Keratinocyte (primary cell): ENCODE measurements around the gene CLDN11. TPM values are rescaled to one million over a fixed set of nuclear protein-coding genes. Genes with fewer than 3 reads are reported as not detected.

Experiments
- DNase-seq: peaks from one replicate; pipeline ENCODE4 v3.0.0-alpha.2; 2011; ENCODE audit warnings: low read depth, missing footprints, low spot score
- FAIRE-seq: peaks from 2 replicates; lab custom pipeline; 2011; peaks lifted over from hg19 to GRCh38; lab: Jason Lieb, UNC
- H2AFZ ChIP-seq: 2 replicates; pipeline ENCODE4 v1.6.0; 2012; ENCODE audit warnings: low read length, control low read depth, inconsistent platforms; ENCODE audit not compliant: control insufficient read depth
- H3K27ac ChIP-seq: 2 replicates; pipeline ENCODE4 v1.5.1; 2011; ENCODE audit warnings: low read length; ENCODE audit not compliant: control insufficient read depth, insufficient read depth
- H3K27me3 ChIP-seq: 3 replicates; pipeline ENCODE4 v1.6.0; 2011; ENCODE audit warnings: low read length; ENCODE audit not compliant: control insufficient read depth, insufficient read depth; ENCODE audit errors: extremely low read depth
- H3K36me3 ChIP-seq, 2 experiments: 2 replicates in 1 of 2; 3 replicates in 1 of 2; pipeline ENCODE4 v1.5.1; 2011; ENCODE audit warnings: low read length in 2 of 2, mild to moderate bottlenecking in 1 of 2; ENCODE audit not compliant: control insufficient read depth in 2 of 2, insufficient read depth in 2 of 2; ENCODE audit errors: extremely low read depth in 1 of 2
- H3K4me1 ChIP-seq: 3 replicates; pipeline ENCODE4 v1.5.1; 2011; ENCODE audit warnings: low read length; ENCODE audit not compliant: control insufficient read depth, insufficient read depth; ENCODE audit errors: extremely low read depth
- H3K4me2 ChIP-seq: 3 replicates; pipeline ENCODE4 v1.6.0; 2011; ENCODE audit warnings: low read depth, low read length; ENCODE audit not compliant: control insufficient read depth, insufficient read depth; ENCODE audit errors: extremely low read depth
- H3K4me3 ChIP-seq, 3 experiments: fragments of 200-600 bp in 1 of 3; sonication (generic) in 1 of 3; 2 replicates in 2 of 3; 3 replicates in 1 of 3; pipeline ENCODE4 v1.5.1; 2011 to 2016; ENCODE audit warnings: low read length in 3 of 3, mild to moderate bottlenecking in 3 of 3, control low read depth in 2 of 3, inconsistent platforms in 1 of 3, low read depth in 1 of 3, mixed read lengths in 1 of 3, mixed run types in 1 of 3, moderate library complexity in 1 of 3; ENCODE audit not compliant: control insufficient read depth in 2 of 3, insufficient read depth in 2 of 3; ENCODE audit errors: extremely low read depth in 1 of 3
- H3K79me2 ChIP-seq: 2 replicates; pipeline ENCODE4 v1.6.0; 2012; ENCODE audit warnings: low read length; ENCODE audit not compliant: control insufficient read depth, insufficient read depth
- H3K9ac ChIP-seq: 3 replicates; pipeline ENCODE4 v1.6.0; 2011; ENCODE audit warnings: low read length; ENCODE audit not compliant: control insufficient read depth, insufficient read depth; ENCODE audit errors: extremely low read depth
- H3K9me1 ChIP-seq: 3 replicates; pipeline ENCODE4 v1.6.0; 2011; ENCODE audit warnings: low read length; ENCODE audit not compliant: control insufficient read depth, insufficient read depth; ENCODE audit errors: extremely low read depth
- H3K9me3 ChIP-seq: 2 replicates; pipeline ENCODE4 v1.5.1; 2012; ENCODE audit warnings: low read depth, low read length; ENCODE audit not compliant: control insufficient read depth
- H4K20me1 ChIP-seq: 3 replicates; pipeline ENCODE4 v1.6.0; 2011; ENCODE audit warnings: low read length; ENCODE audit not compliant: control insufficient read depth, insufficient read depth; ENCODE audit errors: extremely low read depth
- EZH2 ChIP-seq: IDR thresholded peaks from one replicate; pipeline ENCODE4 v1.6.1; 2012; ENCODE audit warnings: inconsistent platforms, mild to moderate bottlenecking, low read length, moderate library complexity
- dilution Hi-C: fragments of 300-500 bp; cut with MboI; formaldehyde crosslinking; loops from one replicate; pipeline ENCODE4 v1.7.0; 2020; ENCODE audit warnings: low sequenced_read_pairs; ENCODE audit not compliant: extremely low pct_ligation_motif_present
- polyA plus RNA-seq, 5 experiments: library from polyadenylated mRNA; depleted of rRNA in 3 of 5; stranded (reverse) in 3 of 5; stranded (forward) in 1 of 5; unstranded in 1 of 5; fragments of >200 nt; gene quantifications; 1 replicate in 1 of 5; 2 replicates in 3 of 5; 3 replicates in 1 of 5; pipeline versions ENCODE4 v1.2.1 to v1.2.3, GENCODE V29; 2011 to 2012; ENCODE audit warnings: missing spikeins in 2 of 5, low read depth in 1 of 5, low replicate concordance in 1 of 5
- TF ChIP-seq, protein P1 (sequence below), 3 experiments: IDR thresholded peaks in 1 of 3; conservative IDR thresholded peaks in 1 of 3; optimal IDR thresholded peaks in 1 of 3; 2 replicates in 2 of 3; 3 replicates in 1 of 3; pipeline versions ENCODE3 to v1.5.1; 2011; ENCODE audit warnings: low read length in 3 of 3, mild to moderate bottlenecking in 3 of 3, moderate library complexity in 2 of 3, control low read depth in 1 of 3, inconsistent platforms in 1 of 3; ENCODE audit not compliant: insufficient read depth in 2 of 3; ENCODE audit errors: extremely low read depth in 1 of 3

CLDN11 gene
- polyA plus RNA-seq, 1 donor (not counting 4 experiments of a cell fraction or from before 2014, with no cell fraction given), result 0.12 TPM

DNA sequence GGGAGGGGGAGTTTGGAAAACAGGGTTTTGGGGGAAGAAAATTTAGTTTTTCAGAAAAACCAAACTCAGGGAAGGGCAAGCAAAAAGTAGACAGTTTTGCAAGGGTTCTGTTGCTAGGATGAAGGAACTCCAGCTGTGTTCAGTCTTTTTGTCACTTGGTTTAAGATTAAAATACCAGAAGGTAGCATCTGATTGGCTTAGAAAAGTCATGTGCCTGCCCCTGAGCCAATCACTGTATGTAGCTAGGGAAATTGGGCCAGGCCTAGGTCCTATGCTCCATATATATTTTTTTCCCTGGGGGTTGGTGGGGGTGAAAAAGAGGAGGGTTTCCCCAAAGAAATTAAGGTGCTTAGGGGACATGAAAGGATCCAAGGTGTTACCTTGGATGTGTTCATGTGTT lies 24.3 kb downstream of the CLDN11 start:
- Histone ChIP-seq H3K9me3 (no peaks in the 10 kb centered on the region), H3K9me1 (no peaks in the 10 kb centered on the region), H3K9ac (no peak overlapping the region), H2AFZ (no peak overlapping the region), H3K4me3 (no peak overlapping the region), H3K27me3 (no peaks in the 10 kb centered on the region), H3K36me3 (no peaks in the 10 kb centered on the region), H3K27ac (no peak overlapping the region), H3K79me2 (no peaks in the 10 kb centered on the region), H3K4me1 (peaks cover 9% of the 10 kb centered on the region), H3K4me2 (no peak overlapping the region), H4K20me1 (no peaks in the 10 kb centered on the region)
- dilution Hi-C loops, result no loop called here
- FAIRE-seq, result no peak
- no peak for DNase-seq
- TF ChIP-seq, protein P1, sequence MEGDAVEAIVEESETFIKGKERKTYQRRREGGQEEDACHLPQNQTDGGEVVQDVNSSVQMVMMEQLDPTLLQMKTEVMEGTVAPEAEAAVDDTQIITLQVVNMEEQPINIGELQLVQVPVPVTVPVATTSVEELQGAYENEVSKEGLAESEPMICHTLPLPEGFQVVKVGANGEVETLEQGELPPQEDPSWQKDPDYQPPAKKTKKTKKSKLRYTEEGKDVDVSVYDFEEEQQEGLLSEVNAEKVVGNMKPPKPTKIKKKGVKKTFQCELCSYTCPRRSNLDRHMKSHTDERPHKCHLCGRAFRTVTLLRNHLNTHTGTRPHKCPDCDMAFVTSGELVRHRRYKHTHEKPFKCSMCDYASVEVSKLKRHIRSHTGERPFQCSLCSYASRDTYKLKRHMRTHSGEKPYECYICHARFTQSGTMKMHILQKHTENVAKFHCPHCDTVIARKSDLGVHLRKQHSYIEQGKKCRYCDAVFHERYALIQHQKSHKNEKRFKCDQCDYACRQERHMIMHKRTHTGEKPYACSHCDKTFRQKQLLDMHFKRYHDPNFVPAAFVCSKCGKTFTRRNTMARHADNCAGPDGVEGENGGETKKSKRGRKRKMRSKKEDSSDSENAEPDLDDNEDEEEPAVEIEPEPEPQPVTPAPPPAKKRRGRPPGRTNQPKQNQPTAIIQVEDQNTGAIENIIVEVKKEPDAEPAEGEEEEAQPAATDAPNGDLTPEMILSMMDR (optimal IDR thresholded peaks at IDR 0.05 in 1 of 3, IDR thresholded peaks at IDR 0.05 in 1 of 3, conservative IDR thresholded peaks at IDR 0.05 in 1 of 3; ENCODE audit: extremely low read depth in 1 of 3, insufficient read depth in 2 of 3, low read length in 3 of 3), result no peak
- no peak for TF ChIP-seq EZH2

DNA sequence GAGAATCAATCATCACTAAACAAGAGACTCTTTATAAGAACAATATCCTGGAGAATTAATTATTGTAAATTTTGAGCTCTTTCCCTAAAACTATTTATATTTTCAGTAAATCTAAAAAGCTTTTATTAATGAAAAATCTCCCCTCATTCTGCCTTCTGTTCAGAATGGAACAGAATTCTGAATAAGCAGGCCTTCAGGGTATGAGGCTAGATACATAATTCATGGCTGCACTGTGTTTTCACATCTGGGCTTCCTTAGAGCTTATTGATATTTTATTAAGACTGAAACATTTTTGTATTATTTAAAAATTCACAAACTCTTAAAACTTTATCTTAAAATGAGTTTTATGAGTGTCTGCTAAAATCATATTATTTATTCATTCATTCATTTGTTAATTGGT lies 24.8 kb downstream of the CLDN11 start:
- Histone ChIP-seq H3K79me2 (no peaks in the 10 kb centered on the region), H3K4me2 (no peak overlapping the region), H3K4me3 (no peak overlapping the region), H3K27ac (no peak overlapping the region), H4K20me1 (no peaks in the 10 kb centered on the region), H3K9me1 (no peaks in the 10 kb centered on the region), H3K36me3 (no peaks in the 10 kb centered on the region), H3K4me1 (peaks cover 9% of the 10 kb centered on the region), H3K9me3 (no peaks in the 10 kb centered on the region), H2AFZ (no peak overlapping the region), H3K27me3 (no peaks in the 10 kb centered on the region), H3K9ac (no peak overlapping the region)
- FAIRE-seq, result no peak
- no peak for TF ChIP-seq EZH2
- TF ChIP-seq, protein P1 (optimal IDR thresholded peaks at IDR 0.05 in 1 of 3, IDR thresholded peaks at IDR 0.05 in 1 of 3, conservative IDR thresholded peaks at IDR 0.05 in 1 of 3; ENCODE audit: extremely low read depth in 1 of 3, insufficient read depth in 2 of 3, low read length in 3 of 3), result no peak
- dilution Hi-C loops, result no loop called here
- no peak for DNase-seq
